ENCODE measurements around the gene NXNL1.

Gene NXNL1

GRCh38 chr19:17456127-17456526 lies 4.6 kb downstream of the NXNL1 start:
- DNase-seq (ENCODE audit: low read depth in 3 of 3, low spot score in 1 of 3): no peak

DNA sequence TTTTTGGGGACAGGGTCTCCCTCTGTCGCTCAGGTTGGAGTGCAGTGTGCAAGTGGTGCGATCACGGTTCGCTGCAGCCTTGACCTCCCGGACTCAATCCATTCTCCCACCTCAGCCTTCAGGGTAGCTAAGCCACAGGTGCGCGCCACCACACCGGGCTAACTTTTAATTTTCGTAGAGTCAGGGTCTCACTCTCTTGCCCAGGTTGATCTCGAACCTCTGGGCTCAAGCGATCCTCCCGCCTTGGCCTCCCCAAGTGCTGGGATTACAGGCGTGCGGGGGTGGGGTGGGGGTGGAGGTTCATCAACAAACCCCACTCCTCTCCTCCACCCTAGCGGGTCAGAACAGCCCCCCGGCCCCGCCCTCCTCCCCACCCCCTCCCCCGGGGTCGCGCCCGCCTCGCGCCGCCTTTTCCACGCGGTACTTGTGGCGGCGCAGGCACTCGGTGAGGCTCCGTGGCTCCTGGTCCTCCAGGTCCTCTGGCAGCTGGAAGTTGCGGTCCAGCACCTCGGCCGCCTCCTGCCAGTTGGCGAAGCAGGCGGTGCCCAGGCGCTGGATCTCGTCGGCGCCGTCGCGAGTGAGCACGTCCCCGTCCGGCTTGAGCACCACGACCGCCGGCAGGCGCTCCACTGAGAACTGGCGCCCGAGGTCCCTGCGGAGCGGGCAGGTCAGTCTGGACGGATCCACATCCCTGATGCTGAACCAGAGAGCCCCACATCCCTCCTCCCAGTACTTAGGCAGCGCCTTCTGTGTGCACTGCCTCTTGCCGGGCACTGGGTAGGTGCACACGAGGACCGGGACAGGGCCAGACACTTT lies 5.2 kb downstream of the NXNL1 start:
- no peak for DNase-seq (ENCODE audit: low read depth in 3 of 3, low spot score in 1 of 3)

GRCh38 chr19:17454576-17455071 lies 6.1 kb downstream of the NXNL1 start:
- no peak for DNase-seq (ENCODE audit: low read depth in 3 of 3, low spot score in 1 of 3)

- no peak for DNase-seq (ENCODE audit: low read depth in 3 of 3, low spot score in 1 of 3)
Measured at GRCh38 chr19:17451820-17452219, 8.9 kb downstream of the NXNL1 start.

GRCh38 chr19:17450264-17451075 lies 10.3 kb downstream of the NXNL1 start:
- DNase-seq (ENCODE audit: low read depth in 3 of 3, low spot score in 1 of 3): no peak

- DNase-seq (ENCODE audit: low read depth in 3 of 3, low spot score in 1 of 3): peak in 2 of 3 donors; percentile 27 to 44
Measured at GRCh38 chr19:17448131-17448967, 12.4 kb downstream of the NXNL1 start, which contains the start of gene TMEM221. Gene TMEM221, minus strand, starts transcription at chr19:17448668. Its CDS starts 206 bp downstream, at chr19:17448462.

DNA sequence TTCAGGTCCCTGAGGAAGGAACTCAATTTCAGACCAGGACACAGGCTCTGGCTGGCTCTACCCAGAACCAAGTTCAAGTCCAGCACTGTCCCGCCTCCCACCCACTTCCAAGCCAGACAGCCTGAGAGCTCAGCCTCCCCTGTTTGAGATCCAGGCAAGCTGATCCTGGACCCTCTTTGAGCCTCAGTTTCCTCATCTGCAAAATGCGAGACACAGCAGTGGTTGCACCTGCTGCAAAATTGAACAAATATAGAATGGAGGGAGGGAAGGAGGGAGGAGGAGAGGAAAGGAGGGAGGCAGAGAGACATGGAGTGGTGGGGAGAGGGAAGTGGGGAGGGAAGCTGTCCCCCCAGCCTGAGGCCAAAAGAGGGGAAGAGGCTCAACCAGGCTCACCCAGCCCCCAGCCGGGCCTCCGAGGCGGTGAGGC lies 13.0 kb downstream of the NXNL1 start:
- no peak for DNase-seq (ENCODE audit: low read depth in 3 of 3, low spot score in 1 of 3)

DNA sequence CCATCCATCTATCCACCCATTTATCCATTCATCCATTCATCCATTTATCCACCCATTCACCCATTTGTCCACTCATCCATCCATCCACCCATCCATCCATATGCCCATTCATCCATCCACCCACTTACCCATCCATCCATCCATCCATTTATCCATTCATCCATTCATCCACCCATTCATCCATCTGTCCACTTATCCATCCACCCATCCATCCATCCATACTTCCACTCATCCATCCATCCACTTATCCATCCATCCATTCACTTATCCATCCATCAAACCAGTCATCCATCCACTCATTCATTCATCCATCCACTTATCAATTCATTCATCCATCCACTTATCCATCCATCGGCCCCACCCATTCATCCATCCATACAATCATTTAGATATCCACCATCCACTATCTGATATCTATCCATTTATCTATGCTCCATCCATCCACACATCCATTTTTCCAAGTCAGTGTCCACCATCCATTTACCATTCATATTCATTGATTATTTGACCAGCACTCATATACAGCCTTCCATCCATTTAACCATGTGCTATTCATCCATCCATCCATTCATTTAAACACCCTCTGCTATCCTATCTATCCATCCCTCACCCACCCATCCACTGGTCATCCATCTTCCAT lies 15.1 kb downstream of the NXNL1 start:
- no peak for DNase-seq (ENCODE audit: low read depth in 3 of 3, low spot score in 1 of 3)

DNA sequence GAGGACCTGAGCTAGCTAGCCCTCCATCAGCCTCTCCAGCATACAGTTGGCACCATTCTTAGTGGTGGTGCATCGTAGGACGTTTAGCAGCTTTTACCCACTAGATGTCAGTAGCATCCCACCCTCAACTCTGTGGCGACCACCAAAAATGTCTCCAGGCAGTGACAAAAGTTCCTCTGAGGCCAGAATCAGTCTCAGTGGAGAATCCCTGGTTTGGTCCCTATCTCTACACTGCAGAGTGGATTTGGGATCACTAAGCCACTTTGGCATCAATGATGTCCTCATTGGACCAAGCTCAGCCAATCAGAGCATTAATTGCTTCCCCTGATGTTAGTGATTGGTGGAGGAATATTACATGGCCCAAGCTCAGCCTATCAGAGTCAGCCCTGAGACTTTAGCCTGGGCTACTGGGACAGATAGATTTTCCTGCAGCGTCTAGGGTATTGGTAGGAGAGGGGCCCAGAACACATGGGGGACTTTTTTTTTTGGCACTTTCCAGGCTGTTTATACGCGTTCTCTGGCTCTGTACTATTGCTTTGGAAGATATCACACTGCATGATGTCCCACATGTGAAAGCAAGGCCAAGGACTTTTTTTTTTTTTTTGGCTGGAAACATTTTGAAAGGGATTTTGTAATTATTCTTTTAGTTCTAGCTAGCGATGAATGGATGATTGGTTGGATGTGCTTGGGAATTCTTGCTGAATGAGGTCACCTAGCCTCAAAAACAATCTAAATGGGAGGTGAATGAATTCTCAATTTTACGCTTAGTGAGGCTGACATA lies 19.3 kb downstream of the NXNL1 start:
- no peak for DNase-seq (ENCODE audit: low read depth in 3 of 3, low spot score in 1 of 3)

DNA sequence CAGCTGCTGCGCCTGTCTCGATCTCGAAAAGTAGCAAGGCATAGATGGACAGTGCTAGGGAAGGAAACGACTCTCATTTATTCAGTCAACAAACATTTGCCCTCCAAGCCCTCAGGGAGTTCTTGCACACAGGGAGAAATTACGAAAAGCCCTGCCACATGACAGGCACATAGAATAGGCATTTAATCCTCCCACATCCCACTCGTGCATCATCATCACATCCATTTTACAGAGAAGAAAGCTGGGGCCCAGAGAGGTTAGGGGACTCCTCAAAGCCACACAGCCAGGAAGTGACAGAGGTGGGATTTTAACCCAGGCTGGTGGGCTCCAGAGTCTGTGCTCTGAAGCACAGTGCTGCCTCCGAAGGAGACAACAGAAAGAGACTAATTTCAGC lies 23.9 kb downstream of the NXNL1 start:
- no peak for DNase-seq (ENCODE audit: low read depth in 3 of 3, low spot score in 1 of 3)

DNA sequence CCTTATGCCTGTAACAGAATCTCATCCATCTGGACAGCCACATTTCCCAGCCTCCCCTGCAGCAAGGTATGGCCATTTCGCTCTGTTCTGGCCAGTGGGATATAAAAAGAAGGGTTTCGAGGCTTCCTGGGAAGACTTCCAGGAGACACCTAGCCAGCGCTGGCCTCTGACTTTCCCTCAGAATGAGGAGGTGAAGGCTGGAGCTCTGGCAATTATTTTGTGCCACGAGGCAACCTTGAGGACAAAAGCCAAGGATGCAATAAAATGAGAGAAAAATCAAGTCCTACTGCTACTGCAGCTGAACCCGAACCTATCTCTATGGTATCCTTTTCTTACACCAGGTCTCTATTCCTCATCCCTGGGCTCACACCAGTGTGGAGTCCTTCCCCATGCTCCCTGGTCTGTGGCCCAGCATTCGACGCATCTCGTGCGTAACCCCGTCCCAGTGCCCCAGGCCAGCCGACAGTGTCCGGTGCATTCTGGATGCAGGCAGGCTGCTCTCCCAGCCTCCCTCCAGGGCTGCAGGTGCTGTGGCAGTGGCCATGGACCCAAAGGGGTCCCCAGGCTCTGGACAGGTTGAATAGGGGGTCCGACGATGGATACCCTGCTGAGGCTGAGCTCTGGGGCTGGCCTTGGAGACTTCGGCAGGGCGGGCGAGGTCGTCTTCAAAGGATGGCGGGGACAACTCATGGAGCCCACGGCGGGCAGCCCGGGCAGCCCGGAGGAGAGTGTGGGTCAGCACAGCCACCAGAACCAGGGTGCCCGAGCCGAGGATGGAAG lies 24.4 kb downstream of the NXNL1 start:
- DNase-seq (ENCODE audit: low read depth in 3 of 3, low spot score in 1 of 3): no peak

GRCh38 chr19:17435218-17435617 lies 25.5 kb downstream of the NXNL1 start:
- DNase-seq (ENCODE audit: low read depth in 3 of 3, low spot score in 1 of 3): no peak

GRCh38 chr19:17431417-17431816 lies 29.3 kb downstream of the NXNL1 start:
- no peak for DNase-seq (ENCODE audit: low read depth in 3 of 3, low spot score in 1 of 3)

DNA sequence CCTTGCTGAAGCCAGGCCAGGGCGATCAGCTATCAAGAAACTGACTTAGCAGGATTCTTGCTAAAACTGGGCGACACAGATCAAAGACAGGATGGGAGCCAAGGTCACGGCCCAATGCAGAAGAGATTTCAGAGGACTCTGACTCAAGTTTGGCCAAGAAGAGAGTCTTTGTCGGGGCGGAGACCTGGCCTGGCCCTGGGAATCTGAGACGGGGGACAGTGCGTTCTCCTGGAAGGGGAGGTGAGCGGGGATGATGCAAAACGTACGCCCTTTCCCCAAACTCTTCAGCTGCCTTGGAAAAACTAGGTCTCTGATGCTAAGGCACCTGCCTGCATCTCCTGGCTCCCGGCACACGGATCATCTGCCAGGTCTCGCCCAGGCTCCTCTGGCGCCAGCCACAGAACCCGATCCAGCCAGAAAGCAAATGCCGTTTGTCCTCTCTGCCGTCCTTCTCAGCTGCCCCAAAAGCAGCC lies 31.0 kb downstream of the NXNL1 start:
- no peak for DNase-seq (ENCODE audit: low read depth in 3 of 3, low spot score in 1 of 3)

DNA sequence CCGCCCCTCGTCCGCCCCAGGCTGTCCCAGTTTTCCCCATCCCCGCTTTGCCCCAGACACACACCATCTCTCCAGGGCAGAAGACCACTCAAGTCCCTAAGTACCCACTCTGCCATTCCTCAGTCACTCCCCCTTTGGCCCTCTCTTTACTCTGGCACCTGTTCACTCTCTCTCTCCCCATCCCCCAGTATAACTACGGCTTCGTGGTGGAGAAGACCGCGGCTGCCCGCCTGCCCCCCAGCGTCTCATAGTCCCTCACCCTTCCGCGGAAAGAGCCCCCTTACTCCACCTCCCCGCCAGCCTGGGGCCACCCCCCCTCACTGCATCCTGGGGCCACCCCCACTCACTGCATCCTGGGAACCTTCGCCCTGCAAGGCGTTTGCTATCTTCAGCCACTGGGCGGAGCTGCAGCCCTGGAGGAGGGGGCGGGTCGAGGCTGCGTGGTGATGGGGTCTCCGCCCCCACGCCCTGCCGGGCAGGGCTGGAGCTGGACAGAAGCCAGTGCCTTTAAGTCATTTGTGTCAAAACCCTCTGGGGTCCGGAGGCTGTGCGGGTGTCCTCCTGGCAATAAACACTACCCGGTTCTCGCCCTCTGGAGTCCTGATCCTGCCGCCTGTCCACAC lies 35.9 kb downstream of the NXNL1 start:
- DNase-seq (ENCODE audit: low read depth in 3 of 3, low spot score in 1 of 3): no peak

DNA sequence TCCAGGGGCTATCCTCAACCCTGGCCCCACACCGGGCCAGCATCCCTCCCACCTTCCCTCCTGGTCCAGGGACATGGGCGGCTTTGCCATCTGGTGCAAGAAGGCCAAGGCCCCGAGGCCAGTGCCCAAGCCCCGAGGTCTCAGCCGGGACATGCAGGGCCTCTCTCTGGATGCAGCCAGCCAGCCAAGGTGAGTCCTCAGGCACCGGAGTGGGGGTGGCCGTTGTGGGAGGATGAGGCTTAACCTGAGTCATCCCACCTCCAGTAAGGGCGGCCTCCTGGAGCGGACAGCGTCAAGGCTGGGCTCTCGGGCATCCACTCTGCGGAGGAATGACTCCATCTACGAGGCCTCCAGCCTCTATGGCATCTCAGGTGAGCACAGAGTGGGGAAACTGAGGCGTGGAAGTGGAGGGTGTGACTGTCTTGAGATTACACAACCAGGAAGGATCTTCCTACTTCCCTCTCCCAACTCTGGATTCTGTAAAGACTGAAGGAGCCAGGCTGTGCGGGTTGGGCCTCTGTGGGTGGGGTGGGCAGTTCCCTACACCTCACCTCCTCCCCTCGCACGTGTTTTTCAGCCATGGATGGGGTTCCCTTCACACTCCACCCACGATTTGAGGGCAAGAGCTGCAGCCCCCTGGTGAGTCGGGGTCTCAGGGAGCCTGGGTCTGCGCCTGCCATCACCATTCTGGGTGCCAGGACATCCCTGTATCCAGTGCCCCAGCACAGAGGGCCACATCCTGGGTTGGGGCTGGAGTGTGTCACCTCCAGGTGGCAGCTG lies 37.1 kb downstream of the NXNL1 start:
- no peak for DNase-seq (ENCODE audit: low read depth in 3 of 3, low spot score in 1 of 3)

DNA sequence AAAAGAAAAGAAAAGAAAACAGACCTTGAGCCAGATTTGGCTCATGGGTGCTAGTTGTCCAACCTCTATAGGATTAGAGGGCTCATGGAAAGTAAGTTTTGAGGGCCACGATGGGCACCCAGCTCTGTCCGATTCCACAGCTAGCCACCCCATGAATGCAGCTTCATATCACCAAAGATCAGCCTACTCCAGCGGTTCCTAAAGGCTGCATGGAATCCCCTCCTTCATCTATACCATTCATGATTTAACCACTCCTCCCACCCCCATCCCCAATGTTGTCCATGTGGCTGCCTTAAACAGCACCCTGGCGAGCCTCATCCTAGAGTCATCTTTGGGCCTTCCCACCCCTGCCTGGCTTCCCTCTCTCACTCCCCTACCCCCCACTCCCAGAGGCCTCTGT lies 38.8 kb downstream of the NXNL1 start:
- DNase-seq (ENCODE audit: low read depth in 3 of 3, low spot score in 1 of 3): no peak

DNA sequence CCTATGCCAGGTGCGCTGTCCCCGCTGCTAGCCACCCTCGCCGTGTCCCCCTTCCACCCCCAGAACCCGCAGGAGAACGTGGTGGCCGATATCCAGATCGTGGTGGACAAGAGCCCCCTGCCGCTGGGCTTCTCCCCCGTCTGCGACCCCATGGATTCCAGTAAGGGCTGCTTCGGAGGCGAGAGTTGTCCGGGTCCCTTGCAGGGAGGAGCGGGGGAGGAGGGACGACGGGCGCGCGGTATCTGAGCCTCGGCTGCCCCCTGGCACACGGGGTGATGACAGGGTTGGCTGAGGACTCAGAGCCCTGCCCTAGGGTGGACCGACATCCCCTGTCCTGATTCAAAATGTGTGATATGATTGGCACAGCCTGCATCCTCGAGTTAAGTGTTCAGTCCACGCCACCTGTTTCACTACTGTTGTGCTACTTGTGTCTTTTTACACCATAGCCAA lies 40.2 kb downstream of the NXNL1 start:
- no peak for DNase-seq (ENCODE audit: low read depth in 3 of 3, low spot score in 1 of 3)

Measured in stimulated activated CD4-positive, alpha-beta T cell treated with anti-CD3 and anti-CD28 coated beads, TNF-alpha, amount 100 ng/mL, for 1 hour (primary cell).